Measurements from ENCODE around the gene TIMP2. TPM values are rescaled to one million over a fixed set of nuclear protein-coding genes. Genes with fewer than 3 reads are reported as not detected.

The TIMP2 gene
- polyA plus RNA-seq, 4 donors: 12.7 to 84.6 (median 44.0) TPM

DNA sequence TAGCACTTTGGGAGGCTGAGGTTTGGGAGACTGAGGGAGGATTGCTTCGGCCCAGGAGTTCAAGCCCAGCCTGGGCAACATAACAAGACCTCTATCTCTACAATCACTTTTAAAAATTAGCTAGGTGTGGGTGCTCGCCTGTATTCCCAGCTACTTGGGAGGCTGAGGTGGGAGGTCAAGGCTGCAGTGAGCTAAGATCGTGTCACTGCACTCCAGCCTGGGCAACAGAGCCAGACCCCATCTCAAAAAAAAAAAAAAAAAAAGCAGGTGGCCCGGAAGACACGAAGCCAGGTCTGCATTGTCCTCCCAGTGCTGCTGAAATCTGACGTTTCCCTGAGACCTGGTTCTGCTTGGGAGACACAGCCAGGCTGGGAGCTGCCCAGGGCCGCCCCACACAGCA lies 18.8 kb upstream of the TIMP2 start:
- WGBS, 3 donors: 86 to 89% (median 88%) methylated on average over 7 of the region's 7 CpGs
- Histone ChIP-seq H3K27me3 (ENCODE audit: control insufficient read depth in 3 of 3, insufficient read depth in 3 of 3, low read length in 3 of 3) (no peaks in the 10 kb centered on the region), H3K9me3 (ENCODE audit: control insufficient read depth in 2 of 2, insufficient read depth in 1 of 2, low read depth in 1 of 2, low read length in 1 of 2) (no peaks in the 10 kb centered on the region), H3K4me1 (ENCODE audit: control insufficient read depth in 3 of 3, insufficient read depth in 2 of 3, low read depth in 1 of 3, low read length in 2 of 3) (peaks cover 0 to 14% (median 0%) of the 10 kb centered on the region in 3 donors), H3K4me3 (ENCODE audit: low read depth in 1 of 3, low read length in 3 of 3) (no peak overlapping the region), H3K36me3 (ENCODE audit: control insufficient read depth in 3 of 3, insufficient read depth in 2 of 3, low read depth in 1 of 3, low read length in 3 of 3) (no peaks in the 10 kb centered on the region), H3K27ac (ENCODE audit: low read depth in 1 of 3, low read length in 2 of 3) (no peak overlapping the region)
- no peak for DNase-seq
- no peak for FAIRE-seq

DNA sequence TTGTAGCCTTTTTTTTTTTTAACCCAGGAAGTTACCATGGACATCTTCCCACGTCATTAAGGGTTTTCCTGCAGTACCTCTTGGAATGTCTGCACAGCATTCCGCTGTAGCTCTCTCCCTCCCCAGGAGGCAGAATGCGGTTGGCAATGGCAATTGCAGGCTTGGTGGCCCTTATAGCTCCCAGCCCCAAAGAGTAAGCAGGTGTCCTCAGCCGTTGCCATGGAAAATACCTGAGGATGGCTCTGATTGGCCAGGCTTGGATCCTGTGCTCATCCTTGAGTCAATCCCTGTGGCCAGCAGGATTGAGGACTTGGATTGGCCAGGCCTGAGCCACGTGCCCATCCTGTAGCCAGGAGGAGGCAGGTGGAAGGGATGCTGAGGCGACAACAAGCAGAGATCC lies 15.5 kb upstream of the TIMP2 start:
- Histone ChIP-seq H3K4me1 (ENCODE audit: control insufficient read depth in 3 of 3, insufficient read depth in 2 of 3, low read depth in 1 of 3, low read length in 2 of 3) (peaks cover 0 to 2% (median 0%) of the 10 kb centered on the region in 3 donors), H3K27ac (ENCODE audit: low read depth in 1 of 3, low read length in 2 of 3) (peak overlapping the region in 2 of 3 donors; percentile 23 to 38), H3K4me3 (ENCODE audit: low read depth in 1 of 3, low read length in 3 of 3) (no peak overlapping the region), H3K9me3 (ENCODE audit: control insufficient read depth in 2 of 2, insufficient read depth in 1 of 2, low read depth in 1 of 2, low read length in 1 of 2) (no peaks in the 10 kb centered on the region), H3K27me3 (ENCODE audit: control insufficient read depth in 3 of 3, insufficient read depth in 3 of 3, low read length in 3 of 3) (no peaks in the 10 kb centered on the region), H3K36me3 (ENCODE audit: control insufficient read depth in 3 of 3, insufficient read depth in 2 of 3, low read depth in 1 of 3, low read length in 3 of 3) (no peaks in the 10 kb centered on the region)
- 72 to 79% (median 73%) methylated on average over 6 of the region's 6 CpGs for WGBS, 3 donors
- DNase-seq: no peak
- FAIRE-seq: no peak

DNA sequence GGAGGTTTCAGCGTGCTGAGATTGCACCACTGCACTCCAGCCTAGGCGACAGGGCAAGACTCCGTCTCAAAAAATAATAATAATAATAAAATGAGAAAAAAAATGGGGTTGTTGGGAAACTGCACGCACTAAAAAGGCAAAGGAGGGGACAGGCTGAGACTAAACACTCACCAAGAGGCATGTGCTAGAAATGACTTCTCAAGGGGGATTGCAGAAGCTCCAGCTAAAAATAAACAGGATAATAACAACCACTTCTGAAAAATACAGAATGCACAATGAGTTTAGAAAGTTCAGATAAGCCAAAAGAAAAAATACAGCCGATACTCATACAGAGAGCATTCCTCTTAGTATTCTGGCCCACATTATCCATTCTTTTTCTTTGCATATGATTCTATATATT lies 15.1 kb upstream of the TIMP2 start:
- H3K27me3 ChIP-seq (ENCODE audit: control insufficient read depth in 3 of 3, insufficient read depth in 3 of 3, low read length in 3 of 3): peaks cover 0 to 2% (median 0%) of the 10 kb centered on the region in 3 donors
- DNase-seq (no peak), FAIRE-seq (no peak)
- WGBS, 3 donors: 70 to 89% (median 83%) methylated on average over 5 of the region's 5 CpGs
- H3K4me3 ChIP-seq (ENCODE audit: low read depth in 1 of 3, low read length in 3 of 3): no peak overlapping the region
- H3K36me3 ChIP-seq (ENCODE audit: control insufficient read depth in 3 of 3, insufficient read depth in 2 of 3, low read depth in 1 of 3, low read length in 3 of 3): no peaks in the 10 kb centered on the region
- peak overlapping the region in 1 of 3 donors; percentile 29 for H3K27ac ChIP-seq (ENCODE audit: low read depth in 1 of 3, low read length in 2 of 3)
- no peaks in the 10 kb centered on the region for H3K9me3 ChIP-seq (ENCODE audit: control insufficient read depth in 2 of 2, insufficient read depth in 1 of 2, low read depth in 1 of 2, low read length in 1 of 2)
- peaks cover 0 to 4% (median 0%) of the 10 kb centered on the region in 3 donors for H3K4me1 ChIP-seq (ENCODE audit: control insufficient read depth in 3 of 3, insufficient read depth in 2 of 3, low read depth in 1 of 3, low read length in 2 of 3)

- DNase-seq (no peak), FAIRE-seq (no peak)
- H3K9me3 ChIP-seq (ENCODE audit: control insufficient read depth in 2 of 2, insufficient read depth in 1 of 2, low read depth in 1 of 2, low read length in 1 of 2): no peaks in the 10 kb centered on the region
- 75 to 89% (median 83%) methylated on average over 6 of the region's 6 CpGs for WGBS, 3 donors
- H3K27ac ChIP-seq (ENCODE audit: low read depth in 1 of 3, low read length in 2 of 3): peak overlapping the region in 1 of 3 donors; percentile 29
- H3K27me3 ChIP-seq (ENCODE audit: control insufficient read depth in 3 of 3, insufficient read depth in 3 of 3, low read length in 3 of 3): peaks cover 0 to 6% (median 0%) of the 10 kb centered on the region in 3 donors
- H3K4me3 ChIP-seq (ENCODE audit: low read depth in 1 of 3, low read length in 3 of 3): no peak overlapping the region
- no peaks in the 10 kb centered on the region for H3K36me3 ChIP-seq (ENCODE audit: control insufficient read depth in 3 of 3, insufficient read depth in 2 of 3, low read depth in 1 of 3, low read length in 3 of 3)
- peaks cover 0 to 11% (median 0%) of the 10 kb centered on the region in 3 donors for H3K4me1 ChIP-seq (ENCODE audit: control insufficient read depth in 3 of 3, insufficient read depth in 2 of 3, low read depth in 1 of 3, low read length in 2 of 3)
These were observed 14.4 kb upstream of the TIMP2 start for GRCh38 chr17:78939615-78940014.

DNA sequence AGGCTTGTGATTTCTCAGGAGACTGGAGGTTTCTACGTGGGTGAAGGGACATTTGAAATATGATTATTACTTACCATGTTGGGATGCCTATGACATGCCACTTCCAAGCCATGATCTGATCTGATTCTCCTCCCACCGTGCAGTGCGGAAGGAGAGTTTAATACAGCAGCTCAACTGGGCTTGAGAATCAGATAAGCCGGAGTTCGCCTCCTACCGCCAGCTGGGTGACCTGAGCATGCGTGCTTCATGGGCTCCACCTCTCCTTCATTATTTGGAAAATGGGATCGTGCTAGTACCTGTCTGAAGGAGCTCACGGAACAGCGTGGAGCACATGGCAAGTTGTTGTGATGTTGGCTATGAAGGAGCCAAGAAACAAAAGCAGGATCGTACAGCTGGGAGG lies 12.4 kb upstream of the TIMP2 start:
- FAIRE-seq (no peak), DNase-seq (no peak)
- Histone ChIP-seq H3K4me1 (ENCODE audit: control insufficient read depth in 3 of 3, insufficient read depth in 2 of 3, low read depth in 1 of 3, low read length in 2 of 3) (peaks cover 0 to 21% (median 0%) of the 10 kb centered on the region in 3 donors), H3K27ac (ENCODE audit: low read depth in 1 of 3, low read length in 2 of 3) (no peak overlapping the region), H3K36me3 (ENCODE audit: control insufficient read depth in 3 of 3, insufficient read depth in 2 of 3, low read depth in 1 of 3, low read length in 3 of 3) (no peaks in the 10 kb centered on the region), H3K4me3 (ENCODE audit: low read depth in 1 of 3, low read length in 3 of 3) (no peak overlapping the region), H3K27me3 (ENCODE audit: control insufficient read depth in 3 of 3, insufficient read depth in 3 of 3, low read length in 3 of 3) (peaks cover 0 to 6% (median 0%) of the 10 kb centered on the region in 3 donors), H3K9me3 (ENCODE audit: control insufficient read depth in 2 of 2, insufficient read depth in 1 of 2, low read depth in 1 of 2, low read length in 1 of 2) (no peaks in the 10 kb centered on the region)
- 72 to 79% (median 77%) methylated on average over 11 of the region's 11 CpGs for WGBS, 3 donors

GRCh38 chr17:78935419-78936323 lies 10.5 kb upstream of the TIMP2 start:
- 55 to 63% (median 61%) methylated on average over 33 of the region's 33 CpGs for WGBS, 3 donors
- FAIRE-seq (no peak), DNase-seq (peak in 1 of 2 donors; percentile 38)
- Histone ChIP-seq H3K36me3 (ENCODE audit: control insufficient read depth in 3 of 3, insufficient read depth in 2 of 3, low read depth in 1 of 3, low read length in 3 of 3) (no peaks in the 10 kb centered on the region), H3K4me3 (ENCODE audit: low read depth in 1 of 3, low read length in 3 of 3) (no peak overlapping the region), H3K9me3 (ENCODE audit: control insufficient read depth in 2 of 2, insufficient read depth in 1 of 2, low read depth in 1 of 2, low read length in 1 of 2) (no peaks in the 10 kb centered on the region), H3K27me3 (ENCODE audit: control insufficient read depth in 3 of 3, insufficient read depth in 3 of 3, low read length in 3 of 3) (peaks cover 0 to 6% (median 0%) of the 10 kb centered on the region in 3 donors), H3K4me1 (ENCODE audit: control insufficient read depth in 3 of 3, insufficient read depth in 2 of 3, low read depth in 1 of 3, low read length in 2 of 3) (peaks cover 0 to 21% (median 0%) of the 10 kb centered on the region in 3 donors), H3K27ac (ENCODE audit: low read depth in 1 of 3, low read length in 2 of 3) (peak overlapping the region in 2 of 3 donors; percentile 76 to 81)

GRCh38 chr17:78934681-78935418 lies 9.7 kb upstream of the TIMP2 start:
- FAIRE-seq (no peak), DNase-seq (no peak)
- no peaks in the 10 kb centered on the region for H3K36me3 ChIP-seq (ENCODE audit: control insufficient read depth in 3 of 3, insufficient read depth in 2 of 3, low read depth in 1 of 3, low read length in 3 of 3)
- H3K4me1 ChIP-seq (ENCODE audit: control insufficient read depth in 3 of 3, insufficient read depth in 2 of 3, low read depth in 1 of 3, low read length in 2 of 3): peaks cover 0 to 21% (median 0%) of the 10 kb centered on the region in 3 donors
- H3K9me3 ChIP-seq (ENCODE audit: control insufficient read depth in 2 of 2, insufficient read depth in 1 of 2, low read depth in 1 of 2, low read length in 1 of 2): no peaks in the 10 kb centered on the region
- H3K27me3 ChIP-seq (ENCODE audit: control insufficient read depth in 3 of 3, insufficient read depth in 3 of 3, low read length in 3 of 3): peaks cover 0 to 6% (median 0%) of the 10 kb centered on the region in 3 donors
- H3K27ac ChIP-seq (ENCODE audit: low read depth in 1 of 3, low read length in 2 of 3): peak overlapping the region in 2 of 3 donors; percentile 76 to 81
- no peak overlapping the region for H3K4me3 ChIP-seq (ENCODE audit: low read depth in 1 of 3, low read length in 3 of 3)
- WGBS, 3 donors: 74 to 82% (median 79%) methylated on average over 19 of the region's 19 CpGs

- Histone ChIP-seq H3K27ac (ENCODE audit: low read depth in 1 of 3, low read length in 2 of 3) (peak overlapping the region in 2 of 3 donors; percentile 76 to 81), H3K27me3 (ENCODE audit: control insufficient read depth in 3 of 3, insufficient read depth in 3 of 3, low read length in 3 of 3) (peaks cover 0 to 6% (median 0%) of the 10 kb centered on the region in 3 donors), H3K4me3 (ENCODE audit: low read depth in 1 of 3, low read length in 3 of 3) (no peak overlapping the region), H3K4me1 (ENCODE audit: control insufficient read depth in 3 of 3, insufficient read depth in 2 of 3, low read depth in 1 of 3, low read length in 2 of 3) (peaks cover 0 to 21% (median 0%) of the 10 kb centered on the region in 3 donors), H3K9me3 (ENCODE audit: control insufficient read depth in 2 of 2, insufficient read depth in 1 of 2, low read depth in 1 of 2, low read length in 1 of 2) (no peaks in the 10 kb centered on the region), H3K36me3 (ENCODE audit: control insufficient read depth in 3 of 3, insufficient read depth in 2 of 3, low read depth in 1 of 3, low read length in 3 of 3) (no peaks in the 10 kb centered on the region)
- WGBS, 3 donors: 20 to 28% (median 25%) methylated on average over 13 to 16 of the region's 16 CpGs
- peak; percentile 63 to 73 for DNase-seq
- no peak for FAIRE-seq
These were observed 8.9 kb upstream of the TIMP2 start for GRCh38 chr17:78933959-78934568.
